ENCODE measurements around the gene PHLDB1.

PHLDB1 gene

DNA sequence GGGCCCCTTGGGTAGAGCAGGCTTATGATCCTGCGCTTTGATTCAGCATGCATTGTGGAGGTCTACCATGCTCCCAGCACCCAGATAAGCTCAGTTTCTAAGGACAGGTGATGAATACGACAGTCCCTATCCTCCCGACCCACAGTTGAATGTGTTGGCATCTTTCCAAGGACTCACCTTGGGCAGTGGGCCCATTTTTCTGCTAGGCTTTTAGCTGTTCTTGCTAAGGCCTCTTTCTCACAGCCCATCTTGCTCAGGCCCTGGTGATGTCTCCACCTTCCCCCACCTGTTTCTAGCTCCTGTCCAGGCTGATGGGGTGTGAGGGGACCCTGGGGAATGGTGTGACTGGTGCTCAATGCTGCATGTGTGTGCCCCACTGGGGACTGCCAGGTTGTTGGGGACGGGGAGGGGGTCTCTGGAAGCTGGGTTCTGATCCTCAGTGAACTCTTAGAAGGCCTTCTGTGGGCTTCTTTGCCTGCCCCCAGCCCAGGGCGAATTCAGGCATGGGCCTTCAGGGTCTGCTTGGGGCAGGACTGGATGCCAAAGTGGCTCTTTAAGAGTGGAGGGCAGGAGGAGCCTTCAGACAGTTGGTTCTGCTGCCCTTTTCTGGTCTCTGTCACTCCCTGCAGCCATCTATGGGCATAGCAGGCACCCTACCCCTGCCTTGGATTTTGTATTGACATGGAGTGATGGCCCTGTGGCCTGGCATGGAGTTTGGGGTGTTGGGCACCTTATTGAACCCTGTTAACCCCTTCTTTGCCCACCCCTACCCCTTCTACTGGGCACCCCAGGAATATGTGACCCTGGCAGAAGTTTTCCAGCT, 33.1 kb downstream of the PHLDB1 start:
- DNase-seq (ENCODE audit: low spot score), result no peak

- DNase-seq (ENCODE audit: low spot score), result no peak
Measured at GRCh38 chr11:118641397-118642019, 34.1 kb downstream of the PHLDB1 start.

DNA sequence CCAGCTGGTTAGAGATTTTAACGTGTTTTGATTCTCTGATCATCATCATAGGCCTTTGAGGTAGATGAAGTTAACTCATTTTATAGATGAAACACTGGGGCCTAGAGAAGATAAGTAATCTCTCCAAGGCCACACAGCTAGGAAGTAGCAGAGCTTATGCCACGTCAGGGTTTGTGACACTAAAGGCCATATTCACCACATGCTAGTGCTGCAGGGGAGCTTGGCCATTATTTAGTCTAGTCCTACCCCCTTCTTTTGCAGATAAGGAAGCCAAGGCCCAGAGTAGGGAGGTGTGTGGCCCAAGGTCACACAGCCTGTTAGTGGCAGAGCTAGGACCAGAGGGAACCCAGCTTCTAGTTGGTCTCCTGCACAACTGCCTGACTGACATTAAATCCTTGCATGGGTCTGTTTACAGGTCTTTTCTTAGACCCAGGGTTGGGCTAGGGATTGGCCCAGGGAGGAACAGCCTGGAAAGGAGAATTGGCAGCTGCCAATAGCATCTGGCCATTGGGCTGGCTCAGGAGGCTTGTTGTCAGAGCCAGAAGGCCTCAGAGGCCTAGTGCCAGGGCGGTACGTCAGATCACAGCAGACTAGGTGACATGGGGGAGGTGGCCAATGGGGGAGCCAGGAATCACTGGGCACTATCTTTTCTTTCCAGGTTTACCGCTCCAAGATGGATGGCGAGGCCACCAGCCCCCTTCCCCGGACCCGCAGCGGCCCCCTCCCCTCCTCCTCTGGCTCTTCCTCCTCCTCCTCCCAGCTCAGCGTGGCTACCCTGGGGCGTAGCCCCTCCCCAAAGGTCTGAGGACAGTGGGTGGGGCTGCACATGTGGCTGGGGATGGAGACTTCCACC, 36.0 kb downstream of the PHLDB1 start:
- DNase-seq (ENCODE audit: low spot score), result no peak

DNA sequence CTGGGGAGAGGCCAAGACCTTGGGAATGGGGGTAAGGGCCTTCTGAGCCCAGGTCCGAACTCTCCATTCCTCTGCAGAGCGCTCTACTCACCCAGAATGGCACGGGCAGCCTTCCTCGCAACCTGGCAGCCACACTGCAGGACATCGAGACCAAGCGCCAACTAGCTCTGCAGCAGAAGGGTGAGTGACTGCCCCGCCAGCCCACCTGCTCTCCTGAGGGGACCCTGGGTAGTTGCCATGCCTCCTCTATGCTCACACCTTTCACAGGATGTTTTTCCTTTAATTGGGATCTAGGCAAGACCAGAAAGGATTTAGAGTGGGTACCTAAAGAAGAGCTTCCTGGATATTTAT, 36.6 kb downstream of the PHLDB1 start:
- DNase-seq (ENCODE audit: low spot score), result no peak

DNA sequence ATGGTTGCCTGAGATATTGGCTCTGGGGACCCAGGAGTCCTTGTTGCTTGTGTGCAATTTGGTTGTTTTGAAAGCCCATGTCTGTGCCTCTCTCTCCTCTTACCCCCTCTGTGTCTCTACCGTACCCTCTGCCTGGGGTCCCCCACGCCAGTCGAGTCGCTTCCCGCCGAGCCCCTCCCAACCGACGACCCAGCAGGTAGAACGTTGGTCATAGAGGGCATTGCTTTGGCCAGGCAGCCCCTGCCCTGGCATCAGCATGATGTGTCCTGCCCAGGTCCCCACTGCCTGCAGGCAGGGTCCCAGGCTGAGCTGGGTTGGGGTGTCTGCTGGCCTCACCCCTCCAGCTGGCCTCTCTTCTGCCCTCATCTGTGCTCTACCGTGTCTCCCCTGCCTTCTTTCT, 37.1 kb downstream of the PHLDB1 start:
- DNase-seq (ENCODE audit: low spot score), result no peak

GRCh38 chr11:118645066-118645715, 37.8 kb downstream of the PHLDB1 start:
- DNase-seq (ENCODE audit: low spot score), result no peak

DNA sequence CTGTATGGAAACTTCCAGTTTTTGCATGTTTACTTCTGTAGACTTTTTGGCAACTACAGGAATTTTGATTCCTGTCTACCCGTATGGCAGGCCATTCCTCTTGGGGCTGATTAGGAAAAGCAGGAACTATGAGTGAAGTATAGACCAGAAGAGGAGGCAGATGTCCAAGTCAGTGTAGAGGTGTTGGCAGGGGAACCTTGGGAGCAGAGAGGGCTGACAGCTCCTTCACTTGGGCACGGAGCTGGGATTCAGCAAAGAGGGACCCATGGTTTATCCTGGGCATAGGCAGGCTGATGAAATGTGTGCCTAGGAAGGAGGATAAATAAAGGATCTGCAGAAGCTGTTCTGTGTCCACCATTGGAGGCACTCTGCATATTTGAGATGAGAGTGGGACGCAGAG, 39.0 kb downstream of the PHLDB1 start:
- no peak for DNase-seq (ENCODE audit: low spot score)

GRCh38 chr11:118648291-118648690, 40.9 kb downstream of the PHLDB1 start:
- no peak for DNase-seq (ENCODE audit: low spot score)

DNA sequence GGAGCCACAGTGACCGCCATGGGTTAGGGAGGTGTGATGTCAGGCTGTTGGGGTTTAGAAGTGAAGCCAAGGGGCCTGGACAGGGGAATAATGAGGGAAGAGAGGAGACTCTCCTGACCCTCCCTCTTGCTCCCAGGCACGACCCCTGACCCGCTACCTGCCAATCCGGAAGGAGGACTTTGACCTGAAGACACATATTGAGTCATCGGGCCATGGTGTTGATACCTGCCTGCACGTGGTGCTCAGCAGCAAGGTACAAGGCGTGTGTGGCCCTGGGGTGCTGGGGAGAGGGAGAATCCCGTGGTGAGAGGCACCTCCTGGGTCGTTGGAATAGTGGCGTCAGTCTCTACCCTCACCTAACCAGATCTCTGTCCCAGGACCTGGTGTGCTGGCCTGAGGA, 42.5 kb downstream of the PHLDB1 start:
- DNase-seq (ENCODE audit: low spot score), result no peak

GRCh38 chr11:118650366-118650765, 43.0 kb downstream of the PHLDB1 start:
- DNase-seq (ENCODE audit: low spot score), result no peak

DNA sequence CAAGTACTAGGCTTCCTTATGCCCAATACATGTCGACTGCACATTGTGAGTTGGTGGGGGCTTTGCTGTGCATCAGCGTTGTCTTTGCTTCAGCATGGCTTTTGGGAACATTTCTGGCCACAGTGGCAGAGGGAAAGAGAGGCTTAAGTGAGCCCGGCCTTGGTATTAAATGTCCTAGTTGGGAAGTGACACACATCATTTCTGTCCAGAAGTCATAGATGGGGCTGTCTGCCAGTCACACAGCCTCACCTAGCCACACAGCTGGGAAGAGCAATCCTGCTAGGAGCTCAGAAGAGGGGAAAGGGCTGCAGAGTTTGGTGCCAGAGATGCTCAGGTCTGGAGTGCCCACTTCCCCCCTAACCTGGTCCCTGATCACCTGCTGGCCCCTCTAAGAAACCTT, 44.4 kb downstream of the PHLDB1 start:
- no peak for DNase-seq (ENCODE audit: low spot score)

GRCh38 chr11:118652681-118653181, 45.3 kb downstream of the PHLDB1 start:
- DNase-seq (ENCODE audit: low spot score), result no peak

GRCh38 chr11:118653684-118654390, 46.4 kb downstream of the PHLDB1 start:
- no peak for DNase-seq (ENCODE audit: low spot score)

DNA sequence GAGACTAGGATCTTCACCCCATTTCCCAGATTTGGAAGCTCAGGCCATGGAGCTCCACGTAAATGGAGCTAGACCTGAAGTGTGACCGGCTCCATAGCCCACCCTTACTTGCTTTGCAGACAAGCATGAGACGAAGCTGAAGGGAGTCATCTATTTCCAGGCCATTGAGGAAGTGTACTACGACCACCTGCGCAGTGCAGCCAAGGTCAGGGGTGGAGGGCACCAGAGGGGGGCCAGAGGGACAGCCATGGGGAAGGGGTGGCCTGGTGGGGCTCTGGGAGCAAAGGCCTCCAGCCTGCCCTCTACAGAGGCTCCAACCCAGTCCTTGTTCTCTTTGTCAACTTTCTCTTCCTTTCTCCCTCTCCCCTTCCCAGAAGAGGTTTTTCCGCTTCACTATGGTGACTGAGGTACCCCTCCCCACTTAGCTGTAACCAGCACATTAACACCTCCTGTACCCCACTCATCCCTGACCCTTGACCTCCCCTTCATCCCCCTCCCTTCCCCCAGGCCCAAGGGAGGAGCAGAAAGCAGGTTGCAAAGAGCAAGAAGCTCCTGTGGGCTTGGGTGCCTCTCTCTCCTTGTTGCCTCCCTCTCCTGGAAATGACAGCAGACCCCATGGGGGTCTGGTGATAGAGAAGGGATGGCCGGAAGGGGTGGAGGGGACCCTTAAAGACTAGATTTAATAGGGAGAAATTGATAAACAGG, 48.2 kb downstream of the PHLDB1 start:
- no peak for DNase-seq (ENCODE audit: low spot score)

DNA sequence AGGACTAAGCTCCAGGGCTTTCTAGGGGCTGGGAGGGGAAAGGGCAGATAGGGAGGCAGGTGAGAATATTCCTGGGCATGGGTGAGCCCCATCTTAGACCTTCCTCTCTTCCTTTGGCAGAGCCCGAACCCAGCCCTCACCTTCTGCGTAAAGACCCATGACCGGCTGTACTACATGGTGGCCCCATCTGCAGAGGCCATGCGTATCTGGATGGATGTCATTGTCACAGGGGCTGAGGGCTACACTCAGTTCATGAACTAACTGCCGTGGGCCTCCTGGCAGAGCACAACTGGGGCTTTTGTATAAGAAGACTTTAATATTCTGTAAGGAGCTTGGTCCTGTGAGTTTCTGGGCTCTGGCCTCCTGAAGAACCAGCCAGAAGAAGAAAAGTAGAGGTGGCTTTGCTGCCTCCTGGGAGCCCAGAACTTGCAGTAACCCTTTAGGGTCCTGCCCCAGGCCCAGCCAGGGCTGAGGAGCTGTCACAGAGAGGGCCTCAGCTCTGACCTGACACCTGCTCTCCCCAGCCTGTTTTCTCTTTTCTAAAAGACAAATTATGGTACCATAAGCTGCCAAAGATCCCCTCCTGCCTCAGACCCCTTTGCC, 49.2 kb downstream of the PHLDB1 start:
- DNase-seq (ENCODE audit: low spot score), result peak; percentile 40

- no peak for DNase-seq (ENCODE audit: low spot score)
Measured at GRCh38 chr11:118657238-118657637, 49.8 kb downstream of the PHLDB1 start.

- DNase-seq (ENCODE audit: low spot score), result no peak
Measured at GRCh38 chr11:118657709-118658428, 50.5 kb downstream of the PHLDB1 start.

- no peak for DNase-seq (ENCODE audit: low spot score)
Measured at GRCh38 chr11:118658429-118659313, 51.3 kb downstream of the PHLDB1 start.
